Ishikawa (cell line): ENCODE results near the gene TPX2.

Experiments
- CEBPB ChIP-seq: IDR thresholded peaks from 2 replicates; pipeline ENCODE4 v1.6.1; 2012
- CREB1 ChIP-seq: IDR thresholded peaks from 2 replicates; pipeline ENCODE4 v1.6.1; 2012; ENCODE audit warnings: low read depth
- EGR1 ChIP-seq: IDR thresholded peaks from 2 replicates; pipeline ENCODE4 v1.6.1; 2012
- EP300 ChIP-seq: IDR thresholded peaks from 2 replicates; pipeline ENCODE4 v1.6.1; 2012; ENCODE audit warnings: borderline replicate concordance
- FOXM1 ChIP-seq: IDR thresholded peaks from 2 replicates; pipeline ENCODE4 v1.6.1; 2012; ENCODE audit warnings: low read depth, borderline replicate concordance
- MAX ChIP-seq: IDR thresholded peaks from 2 replicates; pipeline ENCODE4 v1.6.1; 2012
- NFIC ChIP-seq: IDR thresholded peaks from 2 replicates; pipeline ENCODE4 v1.6.1; 2012
- RAD21 ChIP-seq: IDR thresholded peaks from 2 replicates; pipeline ENCODE4 v1.6.1; 2012; ENCODE audit warnings: low read depth
- REST ChIP-seq: IDR thresholded peaks from 2 replicates; pipeline ENCODE4 v1.6.1; 2012; ENCODE audit warnings: low read depth, mild to moderate bottlenecking
- TAF1 ChIP-seq: IDR thresholded peaks from 2 replicates; pipeline ENCODE4 v1.6.1; 2012; ENCODE audit warnings: low read depth, mild to moderate bottlenecking
- TCF12 ChIP-seq: IDR thresholded peaks from 2 replicates; pipeline ENCODE4 v1.6.1; 2012; ENCODE audit warnings: low read depth
- TEAD4 ChIP-seq: IDR thresholded peaks from 2 replicates; pipeline ENCODE4 v1.6.1; 2012
- YY1 ChIP-seq: IDR thresholded peaks from 2 replicates; pipeline ENCODE4 v1.6.1; 2012; ENCODE audit warnings: low read depth
- ZBTB7A ChIP-seq: IDR thresholded peaks from 2 replicates; pipeline ENCODE4 v1.6.1; 2012; ENCODE audit warnings: low read depth

- TF ChIP-seq YY1 (no peak), EP300 (no peak), FOXM1 (no peak), REST (no peak), NFIC (no peak), CREB1 (no peak), RAD21 (no peak), TCF12 (no peak), TAF1 (no peak), MAX (no peak), EGR1 (no peak), ZBTB7A (no peak), CEBPB (no peak), TEAD4 (no peak)
These were observed 100.8 kb downstream of the TPX2 start for GRCh38 chr20:31839782-31840487.
